ENCODE results near the gene PITPNM2. TPM values are rescaled to one million over a fixed set of nuclear protein-coding genes. Genes with fewer than 3 reads are reported as not detected.
A peak's percentile ranks its signal among the peaks of the same experiment; 100 is the strongest.

The PITPNM2 gene
- polyA plus RNA-seq, 1 donor from 2014 or later = 0.82 TPM

DNA sequence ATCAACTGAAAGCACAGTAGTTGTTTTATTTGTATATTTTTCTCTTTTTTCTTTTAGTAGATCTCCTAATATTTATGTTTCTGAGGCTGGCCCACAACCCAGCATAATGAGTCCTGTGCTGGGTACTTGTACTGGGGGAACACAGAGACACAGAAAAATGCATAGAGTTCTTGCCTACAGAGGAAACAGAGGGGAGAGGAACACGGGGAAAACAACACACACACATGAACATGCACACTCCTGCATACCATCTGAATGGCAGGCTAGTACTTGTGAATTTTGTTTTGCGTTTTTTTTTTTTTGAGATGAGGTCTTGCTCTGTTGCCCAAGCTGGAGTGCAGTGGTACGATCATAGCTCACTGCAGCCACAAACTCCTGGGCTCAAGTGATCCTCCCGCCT, 21.3 kb downstream of the PITPNM2 start:
- no peak overlapping the region for H3K4me3 ChIP-seq (ENCODE audit: low read length)
- H3K36me3 ChIP-seq (ENCODE audit: insufficient read depth, low read length) = no peaks in the 10 kb centered on the region
- no peak overlapping the region for H3K4me2 ChIP-seq (ENCODE audit: low read length)
- no peak overlapping the region for H2AFZ ChIP-seq (ENCODE audit: low read depth, low read length)
- H3K27ac ChIP-seq (ENCODE audit: low read length) = no peak overlapping the region
- H3K9ac ChIP-seq (ENCODE audit: low read length) = no peak overlapping the region
- H3K9me2 ChIP-seq (ENCODE audit: insufficient read depth, low read length) = no peaks in the 10 kb centered on the region
- H3K79me2 ChIP-seq (replicated peaks; ENCODE audit: insufficient read depth, low read length) = no peaks in the 10 kb centered on the region
- H3F3A ChIP-seq (ENCODE audit: insufficient read depth, low read length, poor library complexity, severe bottlenecking) = no peaks in the 10 kb centered on the region
- H4K20me1 ChIP-seq (ENCODE audit: insufficient read depth) = no peaks in the 10 kb centered on the region
- TF ChIP-seq POLR2AphosphoS5 (IDR thresholded peaks at IDR 0.05) = no peak
- no peak for TF ChIP-seq SMC3 (conservative IDR thresholded peaks at IDR 0.05; ENCODE audit: poor library complexity)
- no peak for TF ChIP-seq EP300 (conservative IDR thresholded peaks at IDR 0.05; ENCODE audit: poor library complexity, severe bottlenecking)
- TF ChIP-seq CTCF (IDR thresholded peaks at IDR 0.05; ENCODE audit: poor library complexity, severe bottlenecking) = no peak
- TF ChIP-seq, protein P1, sequence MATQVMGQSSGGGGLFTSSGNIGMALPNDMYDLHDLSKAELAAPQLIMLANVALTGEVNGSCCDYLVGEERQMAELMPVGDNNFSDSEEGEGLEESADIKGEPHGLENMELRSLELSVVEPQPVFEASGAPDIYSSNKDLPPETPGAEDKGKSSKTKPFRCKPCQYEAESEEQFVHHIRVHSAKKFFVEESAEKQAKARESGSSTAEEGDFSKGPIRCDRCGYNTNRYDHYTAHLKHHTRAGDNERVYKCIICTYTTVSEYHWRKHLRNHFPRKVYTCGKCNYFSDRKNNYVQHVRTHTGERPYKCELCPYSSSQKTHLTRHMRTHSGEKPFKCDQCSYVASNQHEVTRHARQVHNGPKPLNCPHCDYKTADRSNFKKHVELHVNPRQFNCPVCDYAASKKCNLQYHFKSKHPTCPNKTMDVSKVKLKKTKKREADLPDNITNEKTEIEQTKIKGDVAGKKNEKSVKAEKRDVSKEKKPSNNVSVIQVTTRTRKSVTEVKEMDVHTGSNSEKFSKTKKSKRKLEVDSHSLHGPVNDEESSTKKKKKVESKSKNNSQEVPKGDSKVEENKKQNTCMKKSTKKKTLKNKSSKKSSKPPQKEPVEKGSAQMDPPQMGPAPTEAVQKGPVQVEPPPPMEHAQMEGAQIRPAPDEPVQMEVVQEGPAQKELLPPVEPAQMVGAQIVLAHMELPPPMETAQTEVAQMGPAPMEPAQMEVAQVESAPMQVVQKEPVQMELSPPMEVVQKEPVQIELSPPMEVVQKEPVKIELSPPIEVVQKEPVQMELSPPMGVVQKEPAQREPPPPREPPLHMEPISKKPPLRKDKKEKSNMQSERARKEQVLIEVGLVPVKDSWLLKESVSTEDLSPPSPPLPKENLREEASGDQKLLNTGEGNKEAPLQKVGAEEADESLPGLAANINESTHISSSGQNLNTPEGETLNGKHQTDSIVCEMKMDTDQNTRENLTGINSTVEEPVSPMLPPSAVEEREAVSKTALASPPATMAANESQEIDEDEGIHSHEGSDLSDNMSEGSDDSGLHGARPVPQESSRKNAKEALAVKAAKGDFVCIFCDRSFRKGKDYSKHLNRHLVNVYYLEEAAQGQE (IDR thresholded peaks at IDR 0.05; ENCODE audit: borderline replicate concordance) = no peak
- no peak for TF ChIP-seq MXI1 (conservative IDR thresholded peaks at IDR 0.05; ENCODE audit: poor library complexity, severe bottlenecking)
- no peak for TF ChIP-seq TAF1 (IDR thresholded peaks at IDR 0.05; ENCODE audit: low read depth)
- no peak for TF ChIP-seq EZH2 (IDR thresholded peaks at IDR 0.05; ENCODE audit: borderline replicate concordance, insufficient read depth, low read length, poor library complexity, severe bottlenecking)
- TF ChIP-seq RAD21 (conservative IDR thresholded peaks at IDR 0.05) = no peak
- no peaks in the 10 kb centered on the region for H3K27me3 ChIP-seq (ENCODE audit: insufficient read depth, low read depth, low read length)
- H3K9me3 ChIP-seq (ENCODE audit: low read length) = no peaks in the 10 kb centered on the region

- Histone ChIP-seq H3F3A (ENCODE audit: insufficient read depth, low read length, poor library complexity, severe bottlenecking) (no peaks in the 10 kb centered on the region), H3K27me3 (ENCODE audit: insufficient read depth, low read depth, low read length) (no peaks in the 10 kb centered on the region), H3K79me2 (replicated peaks; ENCODE audit: insufficient read depth, low read length) (no peaks in the 10 kb centered on the region), H3K27ac (ENCODE audit: low read length) (peak overlapping the region; percentile 3), H4K20me1 (ENCODE audit: insufficient read depth) (no peaks in the 10 kb centered on the region), H3K4me3 (ENCODE audit: low read length) (peak overlapping the region; percentile 31), H3K36me3 (ENCODE audit: insufficient read depth, low read length) (no peaks in the 10 kb centered on the region), H2AFZ (ENCODE audit: low read depth, low read length) (no peak overlapping the region), H3K9me2 (ENCODE audit: insufficient read depth, low read length) (no peaks in the 10 kb centered on the region), H3K4me2 (ENCODE audit: low read length) (peak overlapping the region; percentile 25), H3K9me3 (ENCODE audit: low read length) (no peaks in the 10 kb centered on the region), H3K9ac (ENCODE audit: low read length) (no peak overlapping the region)
- no peak for TF ChIP-seq POLR2AphosphoS5 (IDR thresholded peaks at IDR 0.05)
- TF ChIP-seq TAF1 (IDR thresholded peaks at IDR 0.05; ENCODE audit: low read depth) = no peak
- no peak for TF ChIP-seq EZH2 (IDR thresholded peaks at IDR 0.05; ENCODE audit: borderline replicate concordance, insufficient read depth, low read length, poor library complexity, severe bottlenecking)
- no peak for TF ChIP-seq EP300 (conservative IDR thresholded peaks at IDR 0.05; ENCODE audit: poor library complexity, severe bottlenecking)
- no peak for TF ChIP-seq SMC3 (conservative IDR thresholded peaks at IDR 0.05; ENCODE audit: poor library complexity)
- TF ChIP-seq RAD21 (conservative IDR thresholded peaks at IDR 0.05) = no peak
- no peak for TF ChIP-seq CTCF (IDR thresholded peaks at IDR 0.05; ENCODE audit: poor library complexity, severe bottlenecking)
- TF ChIP-seq, protein P1 (IDR thresholded peaks at IDR 0.05; ENCODE audit: borderline replicate concordance) = no peak
- no peak for TF ChIP-seq MXI1 (conservative IDR thresholded peaks at IDR 0.05; ENCODE audit: poor library complexity, severe bottlenecking)
These were observed 23.8 kb downstream of the PITPNM2 start for GRCh38 chr12:123127182-123127495.
